ENCODE measurements around the gene EXOC4.

The EXOC4 gene

DNA sequence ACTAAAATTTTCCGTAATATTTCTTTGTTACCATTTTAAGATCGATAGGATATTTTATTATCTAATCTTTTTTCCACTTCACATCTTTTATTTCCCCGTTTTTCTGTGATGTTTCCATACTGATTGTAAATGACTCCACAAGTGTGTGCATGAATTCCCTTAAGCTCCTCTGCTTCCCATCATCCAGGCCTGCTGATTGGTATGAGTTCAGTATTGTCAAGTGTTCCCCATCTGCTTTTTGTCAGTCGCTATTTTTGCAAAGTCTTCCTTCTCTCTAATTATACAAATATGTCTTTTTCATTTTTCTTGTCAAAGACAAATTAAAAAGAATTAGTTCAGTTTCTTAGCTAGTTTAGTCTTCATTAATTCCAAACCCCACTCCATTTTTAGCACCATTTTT is 184.7 kb downstream of the EXOC4 start:
- no peak overlapping the region for H3K4me3 ChIP-seq (ENCODE audit: extremely low read depth, insufficient read depth, low read length, poor library complexity, severe bottlenecking)
- no peaks in the 10 kb centered on the region for H3K4me1 ChIP-seq (ENCODE audit: control insufficient read depth, insufficient read depth, low read length, poor library complexity, severe bottlenecking)
- H3K27ac ChIP-seq (ENCODE audit: low read depth, low read length, severe bottlenecking): no peak overlapping the region
- H3K36me3 ChIP-seq (ENCODE audit: control insufficient read depth, insufficient read depth, low read length): no peaks in the 10 kb centered on the region
- WGBS, 2 experiments (ENCODE audit: insufficient coverage in 2 of 2): 100% methylated on average over 1 to 2 of the region's 4 CpGs
- no peaks in the 10 kb centered on the region for H3K9me3 ChIP-seq (ENCODE audit: control insufficient read depth, low read length)

DNA sequence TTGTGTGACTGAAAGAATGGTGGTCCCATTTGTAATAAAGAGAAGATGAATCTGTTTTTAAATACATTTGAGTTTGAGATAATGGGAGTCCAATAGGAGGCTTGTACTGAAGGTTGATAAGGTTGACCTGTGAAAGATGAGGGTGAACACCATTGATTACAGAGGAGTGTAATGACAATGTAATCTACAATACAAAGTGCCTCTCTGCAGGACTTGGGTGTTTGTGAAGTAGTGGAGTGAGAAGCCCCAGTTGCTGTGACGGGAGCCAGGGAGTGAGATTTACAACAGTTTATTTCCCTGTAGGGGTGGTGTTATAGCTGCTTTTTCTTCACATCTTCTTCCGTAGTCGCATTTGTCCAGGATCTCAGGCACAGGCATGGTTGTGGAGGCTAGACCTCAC is 189.9 kb downstream of the EXOC4 start:
- Histone ChIP-seq H3K9me3 (ENCODE audit: control insufficient read depth, low read length) (no peaks in the 10 kb centered on the region), H3K27ac (ENCODE audit: low read depth, low read length, severe bottlenecking) (no peak overlapping the region), H3K4me3 (ENCODE audit: extremely low read depth, insufficient read depth, low read length, poor library complexity, severe bottlenecking) (no peak overlapping the region), H3K36me3 (ENCODE audit: control insufficient read depth, insufficient read depth, low read length) (no peaks in the 10 kb centered on the region), H3K4me1 (ENCODE audit: control insufficient read depth, insufficient read depth, low read length, poor library complexity, severe bottlenecking) (no peaks in the 10 kb centered on the region)
- 89 to 100% methylated on average over 1 to 3 of the region's 3 CpGs for WGBS, 2 experiments (ENCODE audit: insufficient coverage in 2 of 2)

DNA sequence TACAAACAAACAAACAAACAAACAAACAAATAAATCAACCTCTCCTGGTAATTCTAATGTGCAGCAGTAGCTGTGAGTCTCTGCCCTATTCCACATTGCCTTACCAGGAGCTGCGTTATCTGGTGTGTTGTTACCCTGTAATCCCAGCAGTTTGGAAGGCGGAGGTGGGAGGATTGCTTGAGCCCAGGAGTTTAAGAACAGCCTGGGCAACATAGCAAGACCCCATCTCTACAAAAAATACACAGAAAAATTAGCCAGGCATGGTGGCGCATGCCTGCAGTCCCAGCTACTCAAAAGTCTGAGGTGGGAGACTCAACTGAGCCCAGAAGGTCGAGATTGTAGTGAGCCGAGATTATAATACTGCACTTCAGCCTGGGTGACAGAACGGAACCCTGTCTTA is 192.7 kb downstream of the EXOC4 start:
- H3K9me3 ChIP-seq (ENCODE audit: control insufficient read depth, low read length): no peaks in the 10 kb centered on the region
- WGBS, 2 experiments (ENCODE audit: insufficient coverage in 2 of 2): 82 to 90% methylated on average over 2 to 4 of the region's 6 CpGs
- no peaks in the 10 kb centered on the region for H3K36me3 ChIP-seq (ENCODE audit: control insufficient read depth, insufficient read depth, low read length)
- no peak overlapping the region for H3K4me3 ChIP-seq (ENCODE audit: extremely low read depth, insufficient read depth, low read length, poor library complexity, severe bottlenecking)
- no peaks in the 10 kb centered on the region for H3K4me1 ChIP-seq (ENCODE audit: control insufficient read depth, insufficient read depth, low read length, poor library complexity, severe bottlenecking)
- no peak overlapping the region for H3K27ac ChIP-seq (ENCODE audit: low read depth, low read length, severe bottlenecking)

DNA sequence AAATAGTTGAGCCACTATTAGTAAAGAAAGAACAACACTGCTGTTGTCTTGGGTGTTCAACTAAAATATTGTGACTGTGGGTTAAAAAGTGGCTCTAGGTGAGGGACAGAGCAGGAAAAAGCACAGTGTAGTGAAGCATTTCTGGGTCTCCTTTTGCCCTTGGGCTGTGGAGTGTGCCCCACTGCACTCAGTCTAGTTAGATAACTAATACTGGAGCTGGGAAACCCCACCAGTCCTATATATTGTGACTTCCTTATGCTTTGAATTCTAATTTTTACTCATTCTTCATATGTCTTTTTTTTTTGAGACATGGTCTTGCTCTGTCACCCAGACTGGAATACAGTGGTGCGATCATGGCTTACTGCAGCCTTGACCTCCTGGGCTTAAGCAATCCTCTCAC is 195.1 kb downstream of the EXOC4 start:
- Histone ChIP-seq H3K4me1 (ENCODE audit: control insufficient read depth, insufficient read depth, low read length, poor library complexity, severe bottlenecking) (no peaks in the 10 kb centered on the region), H3K27ac (ENCODE audit: low read depth, low read length, severe bottlenecking) (no peak overlapping the region), H3K36me3 (ENCODE audit: control insufficient read depth, insufficient read depth, low read length) (no peaks in the 10 kb centered on the region), H3K4me3 (ENCODE audit: extremely low read depth, insufficient read depth, low read length, poor library complexity, severe bottlenecking) (no peak overlapping the region), H3K9me3 (ENCODE audit: control insufficient read depth, low read length) (no peaks in the 10 kb centered on the region)
- WGBS, 2 experiments (ENCODE audit: insufficient coverage in 2 of 2): 100% methylated on average over 1 of the region's 1 CpG; no CpG with 5 or more reads in 1 of the 2 experiments

DNA sequence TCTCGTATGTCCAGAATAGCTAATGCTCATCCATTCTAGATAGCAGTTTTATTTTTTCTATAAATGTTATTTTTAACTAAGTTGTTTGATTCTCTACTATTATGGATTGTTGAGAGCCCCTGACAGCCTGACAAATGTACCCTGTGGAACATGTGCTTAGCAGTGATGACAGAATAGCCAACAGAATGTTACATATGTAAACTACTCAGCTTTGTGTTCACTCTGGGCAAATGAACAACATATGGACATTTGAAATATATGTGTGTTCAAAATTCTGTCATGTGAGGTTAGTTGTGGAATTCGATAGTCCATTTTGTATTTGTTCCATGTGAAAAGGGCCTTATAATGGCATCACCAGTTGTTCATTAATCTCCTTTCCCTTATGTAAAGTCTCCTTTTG is 199.7 kb downstream of the EXOC4 start:
- Histone ChIP-seq H3K4me3 (ENCODE audit: extremely low read depth, insufficient read depth, low read length, poor library complexity, severe bottlenecking) (no peak overlapping the region), H3K9me3 (ENCODE audit: control insufficient read depth, low read length) (no peaks in the 10 kb centered on the region), H3K27ac (ENCODE audit: low read depth, low read length, severe bottlenecking) (no peak overlapping the region), H3K36me3 (ENCODE audit: control insufficient read depth, insufficient read depth, low read length) (no peaks in the 10 kb centered on the region), H3K4me1 (ENCODE audit: control insufficient read depth, insufficient read depth, low read length, poor library complexity, severe bottlenecking) (no peaks in the 10 kb centered on the region)
- WGBS, 2 experiments (ENCODE audit: insufficient coverage in 2 of 2): no CpG with 5 or more reads among the region's 2 CpGs

DNA sequence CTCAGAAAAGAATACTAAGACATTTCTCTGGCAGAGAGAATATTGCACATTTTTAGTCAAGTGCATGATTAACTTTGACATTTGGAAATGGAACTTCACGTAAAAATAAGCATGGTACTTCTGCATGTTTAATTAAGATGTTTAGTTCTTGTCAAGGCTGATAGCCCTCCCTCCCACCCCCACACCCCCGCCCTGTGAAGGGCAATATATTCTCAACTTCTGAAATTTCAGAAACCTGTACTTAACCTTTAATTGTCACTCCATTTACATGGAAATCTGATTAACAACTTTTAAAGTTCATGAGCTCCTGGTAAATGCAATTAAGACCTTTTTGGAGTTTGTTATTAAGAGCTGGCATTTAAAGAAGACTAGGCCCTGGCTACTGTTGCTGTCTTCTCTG is 205.8 kb downstream of the EXOC4 start:
- WGBS, 2 experiments (ENCODE audit: insufficient coverage in 2 of 2): no CpG with 5 or more reads among the region's 2 CpGs
- no peaks in the 10 kb centered on the region for H3K9me3 ChIP-seq (ENCODE audit: control insufficient read depth, low read length)
- no peaks in the 10 kb centered on the region for H3K36me3 ChIP-seq (ENCODE audit: control insufficient read depth, insufficient read depth, low read length)
- H3K27ac ChIP-seq (ENCODE audit: low read depth, low read length, severe bottlenecking): no peak overlapping the region
- no peaks in the 10 kb centered on the region for H3K4me1 ChIP-seq (ENCODE audit: control insufficient read depth, insufficient read depth, low read length, poor library complexity, severe bottlenecking)
- H3K4me3 ChIP-seq (ENCODE audit: extremely low read depth, insufficient read depth, low read length, poor library complexity, severe bottlenecking): no peak overlapping the region

DNA sequence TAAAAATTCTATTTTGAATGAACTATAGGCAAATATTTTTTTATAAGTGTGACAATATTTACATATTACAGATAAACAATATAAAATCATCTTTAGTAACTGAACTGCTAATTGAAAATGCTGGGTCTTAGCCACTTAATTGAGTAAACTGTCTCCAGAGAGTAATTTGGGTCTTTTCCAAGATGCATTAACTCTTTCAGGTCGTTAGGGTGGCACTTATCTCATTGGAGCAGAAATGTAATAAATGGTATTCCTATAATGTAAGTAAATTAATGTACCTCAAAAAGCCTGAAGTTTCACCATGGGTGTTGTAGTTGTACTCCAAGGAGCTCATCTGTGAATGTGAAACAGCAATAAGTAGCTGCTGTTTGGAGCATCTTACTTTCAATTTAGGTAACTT is 208.5 kb downstream of the EXOC4 start:
- H3K9me3 ChIP-seq (ENCODE audit: control insufficient read depth, low read length): no peaks in the 10 kb centered on the region
- no peaks in the 10 kb centered on the region for H3K36me3 ChIP-seq (ENCODE audit: control insufficient read depth, insufficient read depth, low read length)
- H3K4me1 ChIP-seq (ENCODE audit: control insufficient read depth, insufficient read depth, low read length, poor library complexity, severe bottlenecking): no peaks in the 10 kb centered on the region
- H3K27ac ChIP-seq (ENCODE audit: low read depth, low read length, severe bottlenecking): no peak overlapping the region
- no peak overlapping the region for H3K4me3 ChIP-seq (ENCODE audit: extremely low read depth, insufficient read depth, low read length, poor library complexity, severe bottlenecking)
- WGBS, 2 experiments (ENCODE audit: insufficient coverage in 2 of 2): no CpG with 5 or more reads among the region's 1 CpG

DNA sequence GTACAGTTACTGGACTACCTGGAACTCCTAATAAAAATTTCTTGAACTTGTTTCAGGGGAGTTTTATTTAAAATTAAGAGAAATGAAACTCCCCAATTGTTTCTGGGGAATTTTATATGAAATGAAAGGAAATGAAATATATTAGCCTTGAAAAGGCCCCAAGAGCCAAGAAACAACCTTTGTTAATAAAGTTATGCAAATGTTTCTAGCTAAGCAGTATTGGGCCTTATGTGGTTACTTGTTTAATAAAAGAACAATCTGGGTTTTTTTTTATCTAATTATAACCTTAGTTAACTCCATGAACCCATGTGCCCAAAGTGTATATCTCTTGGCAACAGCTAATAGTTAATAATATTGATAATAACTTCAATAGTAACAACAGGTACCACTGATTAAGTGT is 222.8 kb downstream of the EXOC4 start:
- no peaks in the 10 kb centered on the region for H3K4me1 ChIP-seq (ENCODE audit: control insufficient read depth, insufficient read depth, low read length, poor library complexity, severe bottlenecking)

DNA sequence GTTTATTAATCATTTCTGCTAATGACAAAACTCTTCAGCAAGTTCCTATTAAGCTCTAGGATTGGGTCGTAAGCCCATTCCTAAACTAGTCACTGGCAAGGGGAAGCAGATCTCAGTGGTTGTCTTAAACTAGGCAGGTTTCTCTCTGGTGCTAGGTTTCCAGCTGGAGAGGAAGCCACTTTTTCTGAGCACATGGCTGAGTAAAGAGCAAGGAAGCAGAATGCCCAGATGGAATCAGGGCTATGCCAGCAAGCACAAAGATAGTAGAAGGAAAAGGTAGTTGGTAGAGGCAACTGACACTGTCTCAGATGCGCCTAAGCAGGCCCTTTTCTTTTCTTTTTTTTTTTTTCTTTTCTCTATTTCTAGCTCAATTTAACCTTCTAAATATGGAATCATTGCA is 224.9 kb downstream of the EXOC4 start:
- Histone ChIP-seq H3K27ac (ENCODE audit: low read depth, low read length, severe bottlenecking) (no peak overlapping the region), H3K36me3 (ENCODE audit: control insufficient read depth, insufficient read depth, low read length) (no peaks in the 10 kb centered on the region), H3K9me3 (ENCODE audit: control insufficient read depth, low read length) (no peaks in the 10 kb centered on the region), H3K4me1 (ENCODE audit: control insufficient read depth, insufficient read depth, low read length, poor library complexity, severe bottlenecking) (peaks cover 5% of the 10 kb centered on the region), H3K4me3 (ENCODE audit: extremely low read depth, insufficient read depth, low read length, poor library complexity, severe bottlenecking) (no peak overlapping the region)
- WGBS, 2 experiments (ENCODE audit: insufficient coverage in 2 of 2): 89% methylated on average over 1 of the region's 2 CpGs; no CpG with 5 or more reads in 1 of the 2 experiments

More for the DNA sequence above, 222.8 kb downstream of the EXOC4 start:
- H3K4me3 ChIP-seq (ENCODE audit: extremely low read depth, insufficient read depth, low read length, poor library complexity, severe bottlenecking): no peak overlapping the region
- H3K36me3 ChIP-seq (ENCODE audit: control insufficient read depth, insufficient read depth, low read length): no peaks in the 10 kb centered on the region
- no peak overlapping the region for H3K27ac ChIP-seq (ENCODE audit: low read depth, low read length, severe bottlenecking)
- H3K9me3 ChIP-seq (ENCODE audit: control insufficient read depth, low read length): no peaks in the 10 kb centered on the region

DNA sequence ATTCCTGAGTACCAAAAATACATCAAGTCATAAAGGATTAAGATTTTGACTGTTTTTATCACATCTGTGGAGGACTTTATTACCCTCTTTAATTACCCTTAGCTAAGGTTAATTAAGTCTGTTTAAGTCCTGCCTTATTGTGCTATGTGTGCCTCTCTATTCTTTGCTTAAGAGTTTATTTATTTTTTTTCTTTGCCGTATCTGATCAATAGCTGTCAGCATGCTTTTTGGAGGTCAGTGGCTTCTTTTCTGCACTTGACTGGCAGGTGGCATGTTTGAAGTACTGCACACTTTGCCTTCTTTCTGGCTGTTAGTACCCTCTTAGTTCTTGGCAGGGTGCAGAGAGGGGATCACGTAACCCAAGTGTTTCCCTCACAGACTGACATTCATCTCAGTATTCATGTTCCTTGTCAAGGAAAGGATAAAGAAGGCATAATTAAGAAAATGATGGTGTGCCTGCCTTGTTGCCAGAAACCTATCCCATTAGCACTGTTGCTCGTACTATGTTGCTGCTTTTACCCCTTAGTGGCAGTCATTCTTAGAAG is 225.8 kb downstream of the EXOC4 start:
- H3K4me3 ChIP-seq (ENCODE audit: extremely low read depth, insufficient read depth, low read length, poor library complexity, severe bottlenecking): no peak overlapping the region
- whole genome bisulfite sequencing, 2 experiments (ENCODE audit: insufficient coverage in 2 of 2): 83 to 100% methylated on average over 1 of the region's 3 CpGs
- H3K36me3 ChIP-seq (ENCODE audit: control insufficient read depth, insufficient read depth, low read length): no peaks in the 10 kb centered on the region
- H3K27ac ChIP-seq (ENCODE audit: low read depth, low read length, severe bottlenecking): no peak overlapping the region
- H3K9me3 ChIP-seq (ENCODE audit: control insufficient read depth, low read length): no peaks in the 10 kb centered on the region
- H3K4me1 ChIP-seq (ENCODE audit: control insufficient read depth, insufficient read depth, low read length, poor library complexity, severe bottlenecking): peaks cover 5% of the 10 kb centered on the region

DNA sequence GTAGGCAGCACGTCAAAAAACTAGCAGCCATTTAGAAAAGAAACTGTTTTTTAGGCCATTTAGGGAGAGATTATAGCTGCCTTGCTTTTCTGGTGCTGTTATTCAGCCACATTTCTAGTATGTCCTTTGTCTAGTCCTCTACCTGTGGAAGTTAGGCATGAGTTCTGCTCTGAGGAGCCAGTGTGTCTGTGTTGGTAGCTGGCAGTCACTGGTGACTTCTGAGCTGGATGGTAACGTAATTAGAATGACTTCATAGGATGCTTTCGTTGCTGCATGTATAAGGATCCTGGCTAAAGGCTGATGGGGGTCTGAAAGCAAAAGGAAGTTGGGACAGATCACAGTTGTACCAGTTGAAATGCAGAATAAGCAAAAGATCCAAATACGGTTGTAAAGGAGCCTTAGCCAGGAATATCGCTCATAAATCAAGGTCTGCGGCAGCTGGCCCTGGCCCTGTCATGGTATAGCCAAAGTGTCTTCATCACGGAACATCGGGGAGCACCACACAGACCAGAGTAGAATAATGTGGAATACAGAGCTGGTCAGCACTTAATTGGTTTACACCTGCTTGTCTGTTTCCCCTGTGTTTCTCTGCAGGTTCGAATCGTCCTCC is 226.7 kb downstream of the EXOC4 start:
- 93 to 95% methylated on average over 10 of the region's 10 CpGs for WGBS, 2 experiments (ENCODE audit: insufficient coverage in 2 of 2)
- Histone ChIP-seq H3K9me3 (ENCODE audit: control insufficient read depth, low read length) (no peaks in the 10 kb centered on the region), H3K36me3 (ENCODE audit: control insufficient read depth, insufficient read depth, low read length) (no peaks in the 10 kb centered on the region), H3K27ac (ENCODE audit: low read depth, low read length, severe bottlenecking) (no peak overlapping the region), H3K4me3 (ENCODE audit: extremely low read depth, insufficient read depth, low read length, poor library complexity, severe bottlenecking) (no peak overlapping the region), H3K4me1 (ENCODE audit: control insufficient read depth, insufficient read depth, low read length, poor library complexity, severe bottlenecking) (peaks cover 5% of the 10 kb centered on the region)
